HepG2 (cell line): ENCODE measurements around the gene COL4A3. TPM values are rescaled to one million over a fixed set of nuclear protein-coding genes. Genes with fewer than 3 reads are reported as not detected.
A peak's percentile ranks its signal among the peaks of the same experiment; 100 is the strongest.

Experiments
- HHEX ChIP-seq: IDR thresholded peaks from 2 replicates; pipeline ENCODE4 v1.6.1; 2016; ENCODE audit warnings: control low read depth
- HNRNPK ChIP-seq: fragments of 200-400 bp; formaldehyde crosslinking; IDR thresholded peaks from 2 replicates; pipeline ENCODE4 v1.6.1; 2018; ENCODE audit warnings: low read length, low read depth, moderate library complexity, mild to moderate bottlenecking; ENCODE audit not compliant: poor library complexity, severe bottlenecking
- HOMEZ ChIP-seq: IDR thresholded peaks from 2 replicates; pipeline ENCODE4 v1.6.1; 2016; ENCODE audit warnings: low read depth
- IRX3 ChIP-seq: sonication (generic); formaldehyde crosslinking; IDR thresholded peaks from 2 replicates; pipeline ENCODE4 v1.8.1; 2023; ENCODE audit warnings: mild to moderate bottlenecking, low read depth, missing genetic modification reagents, borderline replicate concordance
- ISL2 ChIP-seq: sonication (generic); formaldehyde crosslinking; IDR thresholded peaks from 2 replicates; pipeline ENCODE4 v1.5.0; 2020; ENCODE audit warnings: missing genetic modification reagents
- NFATC3 ChIP-seq: sonication (generic); formaldehyde crosslinking; IDR thresholded peaks from 2 replicates; pipeline ENCODE4 v1.5.1; 2020; ENCODE audit warnings: mild to moderate bottlenecking, missing genetic modification reagents
- SMAD9 ChIP-seq: sonication (generic); formaldehyde crosslinking; IDR thresholded peaks from 2 replicates; pipeline ENCODE4 v1.5.1; 2020; ENCODE audit warnings: mild to moderate bottlenecking, missing genetic modification reagents
- SMARCE1 ChIP-seq: fragments of 450-650 bp; IDR thresholded peaks from 2 replicates; pipeline ENCODE4 v1.6.1; 2017; ENCODE audit warnings: borderline replicate concordance
- SMC3 ChIP-seq: IDR thresholded peaks from 2 replicates; pipeline ENCODE4 v1.6.1; 2011; ENCODE audit warnings: low read length, improper control_type of control experiment
- SNAPC5 ChIP-seq: sonication (generic); formaldehyde crosslinking; IDR thresholded peaks from 2 replicates; pipeline ENCODE4 v1.8.1; 2023; ENCODE audit warnings: mild to moderate bottlenecking, missing genetic modification reagents, borderline replicate concordance
- ZFAT ChIP-seq: sonication (generic); formaldehyde crosslinking; conservative IDR thresholded peaks from 2 replicates; pipeline ENCODE4 v1.8.1; 2023; ENCODE audit warnings: missing genetic modification reagents, inconsistent platforms
- ZNF20 ChIP-seq: sonication (generic); formaldehyde crosslinking; IDR thresholded peaks from 2 replicates; pipeline ENCODE4 v1.4.0; 2020; ENCODE audit warnings: mild to moderate bottlenecking, moderate library complexity, missing genetic modification reagents
- ZNF747 ChIP-seq: sonication (generic); formaldehyde crosslinking; IDR thresholded peaks from 2 replicates; pipeline ENCODE4 v1.8.1; 2023; ENCODE audit warnings: missing genetic modification reagents, mild to moderate bottlenecking, borderline replicate concordance
- ZNF790 ChIP-seq: sonication (generic); formaldehyde crosslinking; IDR thresholded peaks from 2 replicates; pipeline ENCODE4 v1.8.0; 2022; ENCODE audit warnings: missing genetic modification reagents, mild to moderate bottlenecking, borderline replicate concordance
- ZNF879 ChIP-seq: sonication (generic); formaldehyde crosslinking; IDR thresholded peaks from 2 replicates; pipeline ENCODE4 v1.8.1; 2023; ENCODE audit warnings: missing genetic modification reagents
- polyA plus RNA-seq, 8 experiments: library from polyadenylated mRNA; depleted of rRNA in 3 of 8; stranded (reverse) in 7 of 8; unstranded in 1 of 8; fragments of >200 nt; fragmentation: Illumina TruSeq in 4 of 8; extraction: Trizol in 4 of 8; gene quantifications; 2 replicates each; pipeline versions ENCODE4 v1.2.1 to v1.2.3, GENCODE V29; 2011 to 2016; ENCODE audit warnings: low read depth in 4 of 8, missing spikeins in 1 of 8, mixed read lengths in 1 of 8; ENCODE audit not compliant: insufficient read depth in 1 of 8
- total RNA-seq, 5 experiments: library from RNA; depleted of rRNA; stranded (reverse); fragments of >200 nt; fragmentation: Illumina TruSeq; extraction: Trizol; gene quantifications; 2 replicates each; pipeline ENCODE4 v1.2.3, GENCODE V29; 2016; ENCODE audit warnings: low read depth in 1 of 5
- TF ChIP-seq, protein P1 (sequence below): sonication (generic); formaldehyde crosslinking; IDR thresholded peaks from 2 replicates; pipeline ENCODE4 v1.5.1; 2020; ENCODE audit warnings: mild to moderate bottlenecking, missing genetic modification reagents
- TF ChIP-seq, protein P2 (sequence below): sonication (generic); formaldehyde crosslinking; IDR thresholded peaks from 2 replicates; pipeline ENCODE4 v1.8.0; 2022; ENCODE audit warnings: missing genetic modification reagents, low read depth, mild to moderate bottlenecking, borderline replicate concordance
- TF ChIP-seq, protein P3 (sequence below): sonication (generic); formaldehyde crosslinking; IDR thresholded peaks from 2 replicates; pipeline ENCODE4 v1.8.0; 2022; ENCODE audit warnings: low read depth, missing genetic modification reagents
- TF ChIP-seq, protein P4 (sequence below): sonication (generic); formaldehyde crosslinking; IDR thresholded peaks from 2 replicates; pipeline ENCODE4 v1.8.0; 2022; ENCODE audit warnings: mild to moderate bottlenecking, missing genetic modification reagents, borderline replicate concordance

Gene COL4A3
- total and polyA plus RNA-seq, 2 of the 13 experiments (the other 11 are each of a cell fraction or from before 2014, with no cell fraction given) = 0.02 TPM; not detected in 1

GRCh38 chr2:227238238-227239237 is 74.1 kb downstream of the COL4A3 start (continued):
- TF ChIP-seq SNAPC5 (CRISPR knock-in tag) (no peak), ZNF20 (CRISPR knock-in tag) (no peak), ZNF790 (CRISPR knock-in tag) (no peak), IRX3 (no peak), SMARCE1 (no peak), SMC3 (peak; percentile 93), NFATC3 (CRISPR knock-in tag) (no peak), HNRNPK (no peak), HOMEZ (CRISPR knock-in tag) (no peak), ZNF747 (CRISPR knock-in tag) (no peak), ZNF879 (CRISPR knock-in tag) (no peak), ZFAT (no peak), ISL2 (CRISPR knock-in tag) (no peak), HHEX (no peak), SMAD9 (no peak)
- TF ChIP-seq, protein P1, sequence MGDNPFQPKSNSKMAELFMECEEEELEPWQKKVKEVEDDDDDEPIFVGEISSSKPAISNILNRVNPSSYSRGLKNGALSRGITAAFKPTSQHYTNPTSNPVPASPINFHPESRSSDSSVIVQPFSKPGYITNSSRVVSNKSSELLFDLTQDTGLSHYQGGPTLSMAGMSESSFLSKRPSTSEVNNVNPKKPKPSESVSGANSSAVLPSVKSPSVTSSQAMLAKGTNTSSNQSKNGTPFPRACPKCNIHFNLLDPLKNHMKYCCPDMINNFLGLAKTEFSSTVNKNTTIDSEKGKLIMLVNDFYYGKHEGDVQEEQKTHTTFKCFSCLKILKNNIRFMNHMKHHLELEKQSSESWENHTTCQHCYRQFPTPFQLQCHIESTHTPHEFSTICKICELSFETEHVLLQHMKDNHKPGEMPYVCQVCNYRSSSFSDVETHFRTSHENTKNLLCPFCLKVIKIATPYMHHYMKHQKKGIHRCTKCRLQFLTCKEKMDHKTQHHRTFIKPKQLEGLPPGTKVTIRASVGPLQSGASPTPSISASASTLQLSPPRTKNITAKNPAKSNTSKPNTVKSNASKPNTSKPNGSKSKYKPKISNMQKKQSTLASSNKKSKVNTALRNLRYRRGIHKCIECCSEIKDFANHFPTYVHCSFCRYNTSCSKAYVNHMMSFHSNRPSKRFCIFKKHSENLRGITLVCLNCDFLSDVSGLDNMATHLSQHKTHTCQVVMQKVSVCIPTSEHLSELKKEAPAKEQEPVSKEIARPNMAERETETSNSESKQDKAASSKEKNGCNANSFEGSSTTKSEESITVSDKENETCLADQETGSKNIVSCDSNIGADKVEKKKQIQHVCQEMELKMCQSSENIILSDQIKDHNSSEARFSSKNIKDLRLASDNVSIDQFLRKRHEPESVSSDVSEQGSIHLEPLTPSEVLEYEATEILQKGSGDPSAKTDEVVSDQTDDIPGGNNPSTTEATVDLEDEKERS = no peak
- TF ChIP-seq, protein P2, sequence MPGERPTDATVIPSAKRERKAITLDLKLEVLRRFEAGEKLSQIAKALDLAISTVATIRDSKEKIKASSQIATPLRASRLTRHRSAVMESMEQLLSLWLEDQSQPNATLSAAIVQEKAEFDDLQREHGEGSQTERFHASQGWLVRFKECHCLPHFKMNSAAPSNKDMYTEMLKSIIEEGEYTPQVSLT (CRISPR knock-in tag) = no peak
- TF ChIP-seq, protein P3, sequence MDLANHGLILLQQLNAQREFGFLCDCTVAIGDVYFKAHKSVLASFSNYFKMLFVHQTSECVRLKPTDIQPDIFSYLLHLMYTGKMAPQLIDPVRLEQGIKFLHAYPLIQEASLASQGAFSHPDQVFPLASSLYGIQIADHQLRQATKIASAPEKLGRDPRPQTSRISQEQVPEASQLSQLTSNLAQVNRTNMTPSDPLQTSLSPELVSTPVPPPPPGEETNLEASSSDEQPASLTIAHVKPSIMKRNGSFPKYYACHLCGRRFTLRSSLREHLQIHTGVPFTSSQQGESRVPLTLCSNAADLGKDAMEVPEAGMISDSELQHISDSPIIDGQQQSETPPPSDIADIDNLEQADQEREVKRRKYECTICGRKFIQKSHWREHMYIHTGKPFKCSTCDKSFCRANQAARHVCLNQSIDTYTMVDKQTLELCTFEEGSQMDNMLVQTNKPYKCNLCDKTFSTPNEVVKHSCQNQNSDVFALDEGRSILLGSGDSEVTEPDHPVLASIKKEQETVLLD (CRISPR knock-in tag) = no peak
- TF ChIP-seq, protein P4, sequence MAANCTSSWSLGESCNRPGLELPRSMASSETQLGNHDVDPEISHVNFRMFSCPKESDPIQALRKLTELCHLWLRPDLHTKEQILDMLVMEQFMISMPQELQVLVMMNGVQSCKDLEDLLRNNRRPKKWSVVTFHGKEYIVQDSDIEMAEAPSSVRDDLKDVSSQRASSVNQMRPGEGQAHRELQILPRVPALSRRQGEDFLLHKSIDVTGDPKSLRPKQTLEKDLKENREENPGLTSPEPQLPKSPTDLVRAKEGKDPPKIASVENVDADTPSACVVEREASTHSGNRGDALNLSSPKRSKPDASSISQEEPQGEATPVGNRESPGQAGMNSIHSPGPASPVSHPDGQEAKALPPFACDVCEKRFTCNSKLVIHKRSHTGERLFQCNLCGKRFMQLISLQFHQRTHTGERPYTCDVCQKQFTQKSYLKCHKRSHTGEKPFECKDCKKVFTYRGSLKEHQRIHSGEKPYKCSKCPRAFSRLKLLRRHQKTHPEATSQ (CRISPR knock-in tag) = no peak
